Measurements from ENCODE around the gene IL1RN. TPM values are rescaled to one million over a fixed set of nuclear protein-coding genes. Genes with fewer than 3 reads are reported as not detected.

The IL1RN gene
- total RNA-seq, 4 donors from 2014 or later, result 0.67 to 1.3 (median 1.3) TPM; not detected in 1

GRCh38 chr2:113142290-113142689, 14.9 kb downstream of the IL1RN start:
- TF ChIP-seq POLR2A (IDR thresholded peaks at IDR 0.05), result no peak
- TF ChIP-seq CTCF (IDR thresholded peaks at IDR 0.05), result no peak
- no peaks in the 10 kb centered on the region for H3K27me3 ChIP-seq
- H3K9me3 ChIP-seq, result no peaks in the 10 kb centered on the region
- peaks cover 6 to 7% of the 10 kb centered on the region in 2 donors for H3K4me1 ChIP-seq
- 94 to 95% methylated on average over 2 of the region's 2 CpGs for WGBS, 2 donors
- H3K4me3 ChIP-seq (replicated peaks in 1 of 3), result no peak overlapping the region
- DNase-seq, result no peak
- no peak overlapping the region for H3K27ac ChIP-seq
- intact Hi-C loops (cut with DNase I), result loop anchor here (5.0 kb wide), 1 partner anchor 55 kb away; no protein-coding TSS in a partner anchor
- H3K36me3 ChIP-seq, result no peaks in the 10 kb centered on the region

DNA sequence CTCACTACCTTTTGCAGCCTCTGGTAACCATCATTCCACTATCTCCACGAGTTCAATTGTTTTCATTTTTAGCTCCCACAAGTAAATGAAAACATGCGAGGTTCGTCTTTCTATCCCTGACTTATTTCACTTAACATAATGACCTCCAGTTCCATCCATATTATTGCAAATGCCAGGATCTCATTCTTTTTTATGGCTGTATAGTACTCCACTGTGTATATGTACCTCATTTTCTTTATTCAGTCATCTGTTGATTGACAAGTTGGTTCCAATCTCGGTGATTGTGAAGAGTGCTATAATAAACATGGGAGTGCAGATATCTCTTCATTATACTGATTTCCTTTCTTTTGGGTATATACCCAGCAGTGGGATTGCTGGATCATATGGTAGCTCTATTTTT, 16.9 kb downstream of the IL1RN start:
- H3K27ac ChIP-seq, result no peak overlapping the region
- no peak for DNase-seq
- 89 to 93% methylated on average over 4 of the region's 4 CpGs for WGBS, 2 donors

DNA sequence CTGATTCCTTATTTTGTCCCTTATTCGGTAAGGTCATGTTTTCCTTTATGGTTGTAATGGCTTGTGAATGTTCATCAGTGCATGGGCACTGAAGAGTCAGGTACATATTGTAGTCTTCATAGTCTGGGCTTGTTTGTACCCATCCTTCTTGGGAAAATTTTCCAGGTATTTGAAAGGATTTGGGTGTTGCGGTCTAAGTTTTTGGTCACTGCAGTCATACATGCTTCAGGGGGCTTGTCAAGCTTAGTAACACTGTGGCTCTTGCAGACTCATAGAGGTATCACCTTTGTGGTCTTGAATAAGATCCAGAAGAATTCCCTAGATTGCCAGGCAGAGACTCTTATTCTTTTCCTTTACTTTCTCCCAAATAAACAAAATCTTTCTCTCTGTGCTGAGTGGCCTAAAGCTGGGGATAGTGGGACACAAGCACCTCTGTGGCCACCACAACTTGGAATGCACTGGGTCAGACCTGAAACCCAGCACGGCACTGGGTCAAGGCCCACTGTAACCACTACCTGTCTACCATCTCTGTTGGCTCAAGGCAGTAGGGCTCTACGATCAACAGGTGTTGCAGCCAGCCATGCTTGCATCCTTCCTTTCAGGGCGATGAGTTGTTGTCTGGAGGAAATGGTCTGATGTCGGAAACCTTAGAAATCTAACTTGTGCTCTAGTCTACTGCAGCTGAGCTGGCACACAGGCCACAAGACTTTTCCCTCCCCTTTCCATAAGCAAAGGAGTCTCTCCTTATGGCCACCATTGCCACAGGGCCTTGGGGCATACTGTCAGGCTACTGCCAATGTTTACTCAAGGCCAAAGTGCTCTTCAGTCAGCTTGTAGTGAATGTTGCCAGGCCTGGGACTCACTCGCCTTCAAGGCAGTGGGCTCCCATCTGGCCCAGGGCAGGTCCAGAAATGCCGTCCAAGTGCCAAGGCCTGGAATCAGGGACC, 21.5 kb downstream of the IL1RN start:
- Histone ChIP-seq H3K27ac (no peak overlapping the region), H3K9me3 (no peaks in the 10 kb centered on the region), H3K4me3 (replicated peaks in 1 of 3) (no peak overlapping the region), H3K36me3 (no peaks in the 10 kb centered on the region), H3K4me1 (no peaks in the 10 kb centered on the region), H3K27me3 (no peaks in the 10 kb centered on the region)
- DNase-seq, result no peak
- TF ChIP-seq CTCF (IDR thresholded peaks at IDR 0.05) (no peak), POLR2A (IDR thresholded peaks at IDR 0.05) (no peak)
- 83% methylated on average over 7 to 8 of the region's 8 CpGs for WGBS, 2 donors
- intact Hi-C loops (cut with DNase I), result no loop called here

More for the DNA sequence above, 16.9 kb downstream of the IL1RN start:
- TF ChIP-seq POLR2A (IDR thresholded peaks at IDR 0.05), result no peak
- TF ChIP-seq CTCF (IDR thresholded peaks at IDR 0.05), result no peak
- Histone ChIP-seq H3K9me3 (no peaks in the 10 kb centered on the region), H3K4me1 (no peaks in the 10 kb centered on the region), H3K4me3 (replicated peaks in 1 of 3) (no peak overlapping the region), H3K36me3 (no peaks in the 10 kb centered on the region), H3K27me3 (no peaks in the 10 kb centered on the region)
- intact Hi-C loops (cut with DNase I), result loop anchor here (5.0 kb wide), 1 partner anchor 53 kb away; no protein-coding TSS in a partner anchor

GRCh38 chr2:113149553-113150257, 22.3 kb downstream of the IL1RN start:
- TF ChIP-seq CTCF (IDR thresholded peaks at IDR 0.05), result no peak
- TF ChIP-seq POLR2A (IDR thresholded peaks at IDR 0.05), result no peak
- DNase-seq, result peak; percentile 45 to 56
- intact Hi-C loops (cut with DNase I), result no loop called here
- 88 to 92% methylated on average over 1 of the region's 1 CpG for WGBS, 2 donors
- Histone ChIP-seq H3K27me3 (no peaks in the 10 kb centered on the region), H3K27ac (no peak overlapping the region), H3K36me3 (no peaks in the 10 kb centered on the region), H3K4me3 (replicated peaks in 1 of 3) (no peak overlapping the region), H3K4me1 (no peaks in the 10 kb centered on the region), H3K9me3 (no peaks in the 10 kb centered on the region)

- TF ChIP-seq CTCF (IDR thresholded peaks at IDR 0.05) (no peak), POLR2A (IDR thresholded peaks at IDR 0.05) (no peak)
- Histone ChIP-seq H3K9me3 (no peaks in the 10 kb centered on the region), H3K4me1 (no peaks in the 10 kb centered on the region), H3K27ac (no peak overlapping the region), H3K27me3 (no peaks in the 10 kb centered on the region), H3K4me3 (replicated peaks in 1 of 3) (no peak overlapping the region), H3K36me3 (no peaks in the 10 kb centered on the region)
- no peak for DNase-seq
- intact Hi-C loops (cut with DNase I), result no loop called here
- WGBS, 2 donors, result 82 to 85% methylated on average over 5 of the region's 5 CpGs
These were observed 22.8 kb downstream of the IL1RN start for GRCh38 chr2:113150258-113150601.

Data from thyroid gland (tissue), 4 donors.